GM19240 (cell line): ENCODE results near the gene SULT4A1.
"Not testable (repeated sequence)": the region's sequence is repeated elsewhere in the genome, so short reads cannot be mapped to it uniquely, and the experiment has no call there.

ENCODE experiments used
- DNase-seq: peaks from one replicate; pipeline ENCODE4 v3.0.0; 2011; ENCODE audit warnings: low spot score; ENCODE audit not compliant: insufficient read length

SULT4A1 gene

GRCh38 chr22:43886231-43886630, 23.9 kb upstream of the SULT4A1 start:
- no peak for DNase-seq

GRCh38 chr22:43885786-43886185, 23.5 kb upstream of the SULT4A1 start:
- no peak for DNase-seq

GRCh38 chr22:43885319-43885671, 23.0 kb upstream of the SULT4A1 start:
- DNase-seq, result no peak

- peak; percentile 85 for DNase-seq
Measured at GRCh38 chr22:43884600-43885318, 22.4 kb upstream of the SULT4A1 start.

- no peak for DNase-seq
Measured at GRCh38 chr22:43883719-43884415, 21.6 kb upstream of the SULT4A1 start.

- peak; percentile 60 for DNase-seq
Measured at GRCh38 chr22:43883012-43883661, 20.8 kb upstream of the SULT4A1 start.

- DNase-seq, result no peak
Measured at GRCh38 chr22:43882122-43882767, 19.9 kb upstream of the SULT4A1 start.

GRCh38 chr22:43881091-43882061, 19.1 kb upstream of the SULT4A1 start:
- DNase-seq, result no peak

- no peak for DNase-seq
Measured at GRCh38 chr22:43880541-43880991, 18.3 kb upstream of the SULT4A1 start.

GRCh38 chr22:43879901-43880540, 17.7 kb upstream of the SULT4A1 start:
- DNase-seq, result no peak

GRCh38 chr22:43878831-43879550, 16.7 kb upstream of the SULT4A1 start:
- no peak for DNase-seq

- no peak for DNase-seq
Measured at GRCh38 chr22:43878079-43878795, 15.9 kb upstream of the SULT4A1 start.

GRCh38 chr22:43876866-43877509, 14.7 kb upstream of the SULT4A1 start:
- no peak for DNase-seq

- DNase-seq, result no peak
Measured at GRCh38 chr22:43869799-43870198, 7.5 kb upstream of the SULT4A1 start.

- not testable (repeated sequence) for DNase-seq
Measured at GRCh38 chr22:43869001-43869400, 6.7 kb upstream of the SULT4A1 start.

GRCh38 chr22:43867839-43868635, 5.7 kb upstream of the SULT4A1 start:
- DNase-seq, result no peak

GRCh38 chr22:43862882-43863202, 529 bp upstream of the SULT4A1 start:
- no peak for DNase-seq

- DNase-seq, result no peak
Measured at GRCh38 chr22:43861529-43861928, 784 bp downstream of the SULT4A1 start.
